HG03354 (cell line): ENCODE measurements around the gene CNBP.
"Not testable (repeated sequence)": the region's sequence is repeated elsewhere in the genome, so short reads cannot be mapped to it uniquely, and the experiment has no call there.

Experiments
- ATAC-seq: cut with Tn5 transposase; IDR thresholded peaks from one replicate; pipeline ENCODE4 v1.9.1; 2021; ENCODE audit warnings: mild to moderate bottlenecking; ENCODE audit not compliant: unreplicated experiment, poor library complexity, severe bottlenecking

Gene CNBP

GRCh38 chr3:129187857-129188256, 4.2 kb upstream of the CNBP start:
- ATAC-seq, result no peak

- ATAC-seq, result no peak
Observed at GRCh38 chr3:129185783-129186182, 2.1 kb upstream of the CNBP start.

GRCh38 chr3:129184784-129185542, 1.3 kb upstream of the CNBP start:
- ATAC-seq, result not testable (repeated sequence)

- ATAC-seq, result peak; percentile 5
Observed at GRCh38 chr3:129184396-129184657, 631 bp upstream of the CNBP start.

GRCh38 chr3:129182390-129183185, 1.1 kb downstream of the CNBP start:
- ATAC-seq, result no peak

- ATAC-seq, result no peak
Observed at GRCh38 chr3:129181819-129182218, 1.9 kb downstream of the CNBP start.

GRCh38 chr3:129180461-129180860, 3.2 kb downstream of the CNBP start:
- no peak for ATAC-seq

- ATAC-seq, result no peak
Observed at GRCh38 chr3:129176051-129176450, 7.6 kb downstream of the CNBP start.

GRCh38 chr3:129173725-129174124, 10.0 kb downstream of the CNBP start:
- no peak for ATAC-seq

- no peak for ATAC-seq
Observed at GRCh38 chr3:129173206-129173605, 10.5 kb downstream of the CNBP start.

- ATAC-seq, result no peak
Observed at GRCh38 chr3:129166579-129167332, 16.9 kb downstream of the CNBP start.

GRCh38 chr3:129165594-129165993, 18.1 kb downstream of the CNBP start:
- not testable (repeated sequence) for ATAC-seq

GRCh38 chr3:129164500-129164899, 19.2 kb downstream of the CNBP start:
- ATAC-seq, result no peak

- ATAC-seq, result no peak
Observed at GRCh38 chr3:129162729-129163579, 20.7 kb downstream of the CNBP start.

- no peak for ATAC-seq
Observed at GRCh38 chr3:129161860-129162271, 21.8 kb downstream of the CNBP start.

GRCh38 chr3:129160891-129161859, 22.5 kb downstream of the CNBP start, which contains the start of gene ISY1:
Gene ISY1, minus strand, starts transcription at chr3:129161063. Its CDS starts 88 bp downstream, at chr3:129160975.
- ATAC-seq, result peak; percentile 89

- ATAC-seq, result no peak
Observed at GRCh38 chr3:129144786-129145185, 38.9 kb downstream of the CNBP start.

- ATAC-seq, result not testable (repeated sequence)
Observed at GRCh38 chr3:129141011-129141410, 42.7 kb downstream of the CNBP start.

- ATAC-seq, result no peak
Observed at GRCh38 chr3:129139911-129140310, 43.8 kb downstream of the CNBP start.
